HepG2 (cell line): ENCODE data around the gene PATL1. TPM values are rescaled to one million over a fixed set of nuclear protein-coding genes. Genes with fewer than 3 reads are reported as not detected.

Experiments used
- ATF1 ChIP-seq: IDR thresholded peaks from 2 replicates; pipeline ENCODE4 v1.6.1; 2016; ENCODE audit warnings: mild to moderate bottlenecking, control low read depth
- ATF7-NPFF ChIP-seq: sonication (generic); formaldehyde crosslinking; IDR thresholded peaks from 2 replicates; pipeline ENCODE4 v1.8.1; 2023; ENCODE audit warnings: mild to moderate bottlenecking, low read depth, missing genetic modification reagents, moderate library complexity
- CREM ChIP-seq, 2 experiments: sonication (generic) in 1 of 2; formaldehyde crosslinking in 1 of 2; IDR thresholded peaks; 2 replicates each; pipeline versions ENCODE4 v1.4.0 to v1.6.1; 2016 to 2020; ENCODE audit warnings: antibody characterized with exemption in 1 of 2, mild to moderate bottlenecking in 1 of 2, missing genetic modification reagents in 1 of 2
- DNMT1 ChIP-seq: sonication (generic); formaldehyde crosslinking; IDR thresholded peaks from 2 replicates; pipeline ENCODE4 v1.5.1; 2020; ENCODE audit warnings: mild to moderate bottlenecking, missing genetic modification reagents
- HDAC1 ChIP-seq: sonication (generic); formaldehyde crosslinking; IDR thresholded peaks from 2 replicates; pipeline ENCODE4 v1.5.1; 2020; ENCODE audit warnings: mild to moderate bottlenecking, missing genetic modification reagents
- MNT ChIP-seq: fragments of 450-650 bp; IDR thresholded peaks from 2 replicates; pipeline ENCODE4 v1.6.1; 2016
- MYPOP ChIP-seq: sonication (generic); formaldehyde crosslinking; IDR thresholded peaks from 2 replicates; pipeline ENCODE4 v1.8.1; 2023; ENCODE audit warnings: mild to moderate bottlenecking, moderate library complexity, missing genetic modification reagents
- NFYC ChIP-seq: IDR thresholded peaks from 2 replicates; pipeline ENCODE4 v1.6.1; 2016; ENCODE audit warnings: missing genetic modification reagents, missing compliant biosample characterization
- RORA ChIP-seq: sonication (generic); formaldehyde crosslinking; IDR thresholded peaks from 2 replicates; pipeline ENCODE4 v1.5.0; 2020; ENCODE audit warnings: mild to moderate bottlenecking, missing genetic modification reagents, moderate library complexity
- RXRA ChIP-seq: sonication (generic); formaldehyde crosslinking; IDR thresholded peaks from 2 replicates; pipeline ENCODE4 v1.5.1; 2020; ENCODE audit warnings: missing genetic modification reagents
- TOPORS ChIP-seq: sonication (generic); formaldehyde crosslinking; IDR thresholded peaks from 2 replicates; pipeline ENCODE4 v1.8.0; 2023; ENCODE audit warnings: mild to moderate bottlenecking, missing genetic modification reagents
- ZKSCAN5 ChIP-seq: sonication (generic); formaldehyde crosslinking; IDR thresholded peaks from 2 replicates; pipeline ENCODE4 v1.5.1; 2020; ENCODE audit warnings: mild to moderate bottlenecking, missing genetic modification reagents
- ZNF136 ChIP-seq: sonication (generic); formaldehyde crosslinking; IDR thresholded peaks from 2 replicates; pipeline ENCODE4 v1.8.1; 2022; ENCODE audit warnings: low read depth, mild to moderate bottlenecking, moderate library complexity, missing genetic modification reagents
- ZNF530 ChIP-seq: sonication (generic); formaldehyde crosslinking; IDR thresholded peaks from 2 replicates; pipeline ENCODE4 v1.5.0; 2020; ENCODE audit warnings: low read depth, mild to moderate bottlenecking, missing genetic modification reagents
- ZNF776 ChIP-seq: sonication (generic); formaldehyde crosslinking; IDR thresholded peaks from 2 replicates; pipeline ENCODE4 v1.4.0; 2020; ENCODE audit warnings: mild to moderate bottlenecking, missing genetic modification reagents
- ZNF784 ChIP-seq: sonication (generic); formaldehyde crosslinking; IDR thresholded peaks from 2 replicates; pipeline ENCODE4 v1.5.1; 2020; ENCODE audit warnings: missing genetic modification reagents, mild to moderate bottlenecking, borderline replicate concordance
- ZNF879 ChIP-seq: sonication (generic); formaldehyde crosslinking; IDR thresholded peaks from 2 replicates; pipeline ENCODE4 v1.8.1; 2023; ENCODE audit warnings: missing genetic modification reagents
- polyA plus RNA-seq, 8 experiments: library from polyadenylated mRNA; depleted of rRNA in 3 of 8; stranded (reverse) in 7 of 8; unstranded in 1 of 8; fragments of >200 nt; fragmentation: Illumina TruSeq in 4 of 8; extraction: Trizol in 4 of 8; gene quantifications; 2 replicates each; pipeline versions ENCODE4 v1.2.1 to v1.2.3, GENCODE V29; 2011 to 2016; ENCODE audit warnings: low read depth in 4 of 8, missing spikeins in 1 of 8, mixed read lengths in 1 of 8; ENCODE audit not compliant: insufficient read depth in 1 of 8
- total RNA-seq, 5 experiments: library from RNA; depleted of rRNA; stranded (reverse); fragments of >200 nt; fragmentation: Illumina TruSeq; extraction: Trizol; gene quantifications; 2 replicates each; pipeline ENCODE4 v1.2.3, GENCODE V29; 2016; ENCODE audit warnings: low read depth in 1 of 5
- TF ChIP-seq, protein P1 (sequence below): sonication (generic); formaldehyde crosslinking; IDR thresholded peaks from 2 replicates; pipeline ENCODE4 v1.8.0; 2022; ENCODE audit warnings: mild to moderate bottlenecking, missing genetic modification reagents, moderate library complexity
- TF ChIP-seq, protein P2 (sequence below): sonication (generic); formaldehyde crosslinking; IDR thresholded peaks from 2 replicates; pipeline ENCODE4 v1.5.1; 2020; ENCODE audit warnings: missing genetic modification reagents, mild to moderate bottlenecking, borderline replicate concordance
- TF ChIP-seq, protein P3 (sequence below): sonication (generic); formaldehyde crosslinking; IDR thresholded peaks from 2 replicates; pipeline ENCODE4 v1.4.0; 2020; ENCODE audit warnings: missing genetic modification reagents

The PATL1 gene
- total and polyA plus RNA-seq, 2 of the 13 experiments (the other 11 are each of a cell fraction or from before 2014, with no cell fraction given), result 12.9 to 26.8 TPM

DNA sequence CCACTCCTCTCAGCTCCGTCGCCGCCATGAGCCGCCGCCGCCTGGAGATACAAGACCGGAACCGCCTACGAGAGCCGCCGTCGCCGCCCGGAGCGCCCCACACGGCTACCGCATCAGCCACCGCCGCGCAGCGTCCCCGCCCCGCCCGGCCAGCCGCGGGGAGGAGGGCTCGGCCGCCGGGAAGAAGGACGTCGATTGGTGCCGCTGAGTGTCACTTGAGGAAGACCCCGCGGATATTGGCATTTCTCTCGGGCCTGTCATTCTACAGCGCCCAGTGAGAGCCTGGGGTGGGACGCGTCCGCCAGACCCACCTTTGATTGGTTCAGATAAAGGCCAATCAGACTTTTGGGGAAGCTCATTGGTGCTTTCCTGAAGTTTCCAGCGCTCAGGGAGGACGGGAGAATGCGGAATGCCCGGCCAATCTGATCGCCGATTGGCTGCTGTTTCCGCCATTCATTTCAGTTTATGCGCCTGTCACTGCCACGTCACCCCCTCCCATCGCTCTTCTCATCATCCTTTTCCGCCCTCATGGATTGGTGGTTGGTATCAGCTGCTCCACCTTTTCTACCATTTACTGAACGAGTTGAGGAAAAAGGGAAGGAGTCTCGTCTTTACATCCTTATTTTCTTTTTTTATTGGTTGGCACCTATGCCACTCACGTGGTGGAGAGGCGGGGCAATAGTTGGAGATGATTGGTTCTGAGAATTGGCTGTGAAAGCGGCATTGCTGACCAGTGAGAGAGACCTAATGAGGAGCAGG lies 53.0 kb downstream of the PATL1 start, which contains the start of gene OSBP (continued):
- TF ChIP-seq DNMT1 (CRISPR knock-in tag) (no peak), RORA (CRISPR knock-in tag) (no peak), MYPOP (CRISPR knock-in tag) (0 out of 2 replicates have a peak, but pooled peaks have one; percentile 47), RXRA (CRISPR knock-in tag) (no peak), ZNF136 (CRISPR knock-in tag) (no peak), ZKSCAN5 (CRISPR knock-in tag) (no peak), HDAC1 (CRISPR knock-in tag) (no peak; the same call in none of the 2 replicates), ZNF879 (CRISPR knock-in tag) (no peak), ATF7-NPFF (0 out of 2 replicates have a peak, but pooled peaks have one; percentile 31), MNT (peak; percentile 38; the same call in 1 of the 2 replicates), CREM (IDR thresholded peaks at IDR 0.05) (peak; percentile 96), CREM (CRISPR knock-in tag; IDR thresholded peaks at IDR 0.05) (peak; percentile 42; the same call in 1 of the 2 replicates), ZNF776 (CRISPR knock-in tag) (no peak), TOPORS (no peak), ZNF784 (CRISPR knock-in tag) (peak; percentile 51; the same call in 1 of the 2 replicates), NFYC (CRISPR knock-in tag) (peak; percentile 96), ATF1 (CRISPR knock-in tag) (peak; percentile 97), ZNF530 (CRISPR knock-in tag) (no peak)
- TF ChIP-seq, protein P1, sequence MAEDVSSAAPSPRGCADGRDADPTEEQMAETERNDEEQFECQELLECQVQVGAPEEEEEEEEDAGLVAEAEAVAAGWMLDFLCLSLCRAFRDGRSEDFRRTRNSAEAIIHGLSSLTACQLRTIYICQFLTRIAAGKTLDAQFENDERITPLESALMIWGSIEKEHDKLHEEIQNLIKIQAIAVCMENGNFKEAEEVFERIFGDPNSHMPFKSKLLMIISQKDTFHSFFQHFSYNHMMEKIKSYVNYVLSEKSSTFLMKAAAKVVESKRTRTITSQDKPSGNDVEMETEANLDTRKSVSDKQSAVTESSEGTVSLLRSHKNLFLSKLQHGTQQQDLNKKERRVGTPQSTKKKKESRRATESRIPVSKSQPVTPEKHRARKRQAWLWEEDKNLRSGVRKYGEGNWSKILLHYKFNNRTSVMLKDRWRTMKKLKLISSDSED (CRISPR knock-in tag), result no peak
- TF ChIP-seq, protein P2, sequence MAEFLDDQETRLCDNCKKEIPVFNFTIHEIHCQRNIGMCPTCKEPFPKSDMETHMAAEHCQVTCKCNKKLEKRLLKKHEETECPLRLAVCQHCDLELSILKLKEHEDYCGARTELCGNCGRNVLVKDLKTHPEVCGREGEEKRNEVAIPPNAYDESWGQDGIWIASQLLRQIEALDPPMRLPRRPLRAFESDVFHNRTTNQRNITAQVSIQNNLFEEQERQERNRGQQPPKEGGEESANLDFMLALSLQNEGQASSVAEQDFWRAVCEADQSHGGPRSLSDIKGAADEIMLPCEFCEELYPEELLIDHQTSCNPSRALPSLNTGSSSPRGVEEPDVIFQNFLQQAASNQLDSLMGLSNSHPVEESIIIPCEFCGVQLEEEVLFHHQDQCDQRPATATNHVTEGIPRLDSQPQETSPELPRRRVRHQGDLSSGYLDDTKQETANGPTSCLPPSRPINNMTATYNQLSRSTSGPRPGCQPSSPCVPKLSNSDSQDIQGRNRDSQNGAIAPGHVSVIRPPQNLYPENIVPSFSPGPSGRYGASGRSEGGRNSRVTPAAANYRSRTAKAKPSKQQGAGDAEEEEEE (CRISPR knock-in tag), result no peak
- TF ChIP-seq, protein P3, sequence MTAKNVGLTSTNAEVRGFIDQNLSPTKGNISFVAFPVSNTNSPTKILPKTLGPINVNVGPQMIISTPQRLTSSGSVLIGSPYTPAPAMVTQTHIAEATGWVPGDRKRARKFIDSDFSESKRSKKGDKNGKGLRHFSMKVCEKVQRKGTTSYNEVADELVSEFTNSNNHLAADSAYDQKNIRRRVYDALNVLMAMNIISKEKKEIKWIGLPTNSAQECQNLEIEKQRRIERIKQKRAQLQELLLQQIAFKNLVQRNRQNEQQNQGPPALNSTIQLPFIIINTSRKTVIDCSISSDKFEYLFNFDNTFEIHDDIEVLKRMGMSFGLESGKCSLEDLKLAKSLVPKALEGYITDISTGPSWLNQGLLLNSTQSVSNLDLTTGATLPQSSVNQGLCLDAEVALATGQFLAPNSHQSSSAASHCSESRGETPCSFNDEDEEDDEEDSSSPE (CRISPR knock-in tag), result peak; percentile 13; the same call in 1 of the 2 replicates
